Activated B cell treated with CpG ODN at 0.5 μM for 24 hours (primary cell): ENCODE measurements around the gene FOXA3. TPM values are rescaled to one million over a fixed set of nuclear protein-coding genes. Genes with fewer than 3 reads are reported as not detected.

Experiments
- ATAC-seq: fragments of 200-7000 bp; cut with Tn5 transposase; one replicate; pipeline ENCODE4 v1.10.0; 2021; ENCODE audit warnings: low read depth, mild to moderate bottlenecking, moderate library complexity
- CTCF ChIA-PET: fragments of 350-600 bp; sonication (Branson Sonifier 250); formaldehyde crosslinking; loops from one replicate; lab custom pipeline; 2021; ENCODE audit warnings: antibody characterized with exemption; lab: Charles Lee
- POLR2A ChIA-PET: fragments of 350-600 bp; sonication (Branson Sonifier 250); formaldehyde crosslinking; loops from one replicate; lab custom pipeline; 2021; ENCODE audit warnings: antibody characterized with exemption; lab: Charles Lee
- DNase-seq: peaks from one replicate; pipeline ENCODE4 v3.0.0; 2022
- H3K27ac Mint-ChIP-seq: one replicate; pipeline ENCODE4 v1.8.0; 2020; ENCODE audit warnings: mixed read lengths
- H3K27me3 Mint-ChIP-seq: one replicate; pipeline ENCODE4 v1.8.0; 2021; ENCODE audit warnings: mixed read lengths
- H3K36me3 Mint-ChIP-seq: one replicate; pipeline ENCODE4 v1.8.0; 2021; ENCODE audit warnings: low read depth, mixed read lengths
- H3K4me1 Mint-ChIP-seq: one replicate; pipeline ENCODE4 v1.8.0; 2021; ENCODE audit warnings: mixed read lengths
- H3K4me3 Mint-ChIP-seq: one replicate; pipeline ENCODE4 v1.8.0; 2020; ENCODE audit warnings: mild to moderate bottlenecking, mixed read lengths
- H3K9me3 Mint-ChIP-seq: one replicate; pipeline ENCODE4 v1.8.0; 2020; ENCODE audit warnings: mixed read lengths
- CTCF ChIP-seq: fragments of 200-600 bp; IDR thresholded peaks from one replicate; pipeline ENCODE4 v1.8.0; 2022; ENCODE audit warnings: antibody characterized with exemption, mild to moderate bottlenecking
- intact Hi-C: fragments of 100-400 bp; cut with micrococcal nuclease; formaldehyde crosslinking; loops from one replicate; pipeline ENCODE4 v1.15.1; 2024
- total RNA-seq: library from RNA; stranded (reverse); gene quantifications from 2 replicates; pipeline ENCODE4 v1.2.3, GENCODE V29; 2022

Gene FOXA3
- total RNA-seq, 1 donor from 2014 or later = not detected

- DNase-seq = no peak
- no peak overlapping the region for H3K4me3 Mint-ChIP-seq
- ChIA-PET POLR2A (no interaction called here), CTCF (no interaction called here)
- H3K27me3 Mint-ChIP-seq = peaks cover 34% of the 10 kb centered on the region
- H3K4me1 Mint-ChIP-seq = peaks cover 16% of the 10 kb centered on the region
- no peaks in the 10 kb centered on the region for H3K9me3 Mint-ChIP-seq
- H3K27ac Mint-ChIP-seq = no peak overlapping the region
- ATAC-seq = no peak
- intact Hi-C loops = no loop called here
- peaks cover 2% of the 10 kb centered on the region for H3K36me3 Mint-ChIP-seq
- TF ChIP-seq CTCF = no peak
Observed at GRCh38 chr19:45878043-45878794, 14.1 kb downstream of the FOXA3 start.

GRCh38 chr19:45879055-45879454 is 14.9 kb downstream of the FOXA3 start:
- ChIA-PET POLR2A (no interaction called here), CTCF (no interaction called here)
- peaks cover 6% of the 10 kb centered on the region for H3K36me3 Mint-ChIP-seq
- H3K27ac Mint-ChIP-seq = no peak overlapping the region
- TF ChIP-seq CTCF = no peak
- ATAC-seq (no peak), DNase-seq (no peak)
- H3K9me3 Mint-ChIP-seq = no peaks in the 10 kb centered on the region
- H3K27me3 Mint-ChIP-seq = peaks cover 28% of the 10 kb centered on the region
- H3K4me1 Mint-ChIP-seq = peaks cover 24% of the 10 kb centered on the region
- H3K4me3 Mint-ChIP-seq = no peak overlapping the region
- intact Hi-C loops = no loop called here

- ChIA-PET POLR2A (interaction anchor here (0.6 to 1.3 kb wide), 2 partner anchors 16 to 17 kb away, joined by 3 read pairs; partner anchors contain the start of genes FOXA3 and SYMPK), CTCF (no interaction called here)
- DNase-seq (no peak), ATAC-seq (no peak)
- Mint-ChIP-seq H3K27ac (no peak overlapping the region), H3K27me3 (peaks cover 27% of the 10 kb centered on the region), H3K9me3 (no peaks in the 10 kb centered on the region), H3K36me3 (peaks cover 6% of the 10 kb centered on the region), H3K4me1 (peaks cover 28% of the 10 kb centered on the region), H3K4me3 (no peak overlapping the region)
- intact Hi-C loops = loop anchor here (10.0 kb wide), 1 partner anchor 465 kb away; the partner anchor contains the start of gene PPP5C
- TF ChIP-seq CTCF = no peak
Observed at GRCh38 chr19:45879971-45880370, 15.8 kb downstream of the FOXA3 start.

- peaks cover 10% of the 10 kb centered on the region for H3K36me3 Mint-ChIP-seq
- ATAC-seq (no peak), DNase-seq (no peak)
- peaks cover 16% of the 10 kb centered on the region for H3K27me3 Mint-ChIP-seq
- H3K27ac Mint-ChIP-seq = no peak overlapping the region
- ChIA-PET CTCF (interaction anchor here (0.9 to 2.2 kb wide), 3 partner anchors 17 to 64 kb away, joined by 3 to 16 read pairs (median 4); partner anchors contain the start of genes FOXA3 and SYMPK), POLR2A (interaction anchor here (1.3 to 1.5 kb wide), 2 partner anchors 17 to 18 kb away, joined by 3 to 11 read pairs; partner anchors contain the start of genes FOXA3 and SYMPK)
- H3K4me3 Mint-ChIP-seq = no peak overlapping the region
- peaks cover 30% of the 10 kb centered on the region for H3K4me1 Mint-ChIP-seq
- intact Hi-C loops = loop anchor here (10.0 kb wide), 1 partner anchor 464 kb away; the partner anchor contains the start of gene PPP5C
- no peaks in the 10 kb centered on the region for H3K9me3 Mint-ChIP-seq
- TF ChIP-seq CTCF = no peak
Observed at GRCh38 chr19:45881082-45881908, 17.2 kb downstream of the FOXA3 start.
